Brain microvascular endothelial cell (primary cell): Measurements from ENCODE around the gene EXTL1.

ENCODE experiments used
- DNase-seq: peaks from one replicate; pipeline ENCODE4 v3.0.0-alpha.2; 2020
- H3K27ac ChIP-seq: fragments of 250-450 bp; sonication (Bioruptor Pico); 2 replicates; pipeline ENCODE4 v1.5.1; 2020; ENCODE audit warnings: mild to moderate bottlenecking, moderate library complexity
- H3K27me3 ChIP-seq: fragments of 250-450 bp; sonication (Bioruptor Pico); replicated peaks from 2 replicates; pipeline ENCODE4 v1.5.1; 2020; ENCODE audit warnings: mild to moderate bottlenecking
- H3K36me3 ChIP-seq: fragments of 250-450 bp; sonication (Bioruptor Pico); replicated peaks from 2 replicates; pipeline ENCODE4 v1.5.1; 2020; ENCODE audit warnings: mild to moderate bottlenecking
- H3K4me3 ChIP-seq: 2 replicates; pipeline ENCODE4 v1.5.1; 2011; ENCODE audit warnings: low read depth, mild to moderate bottlenecking, control low read depth, low read length, moderate library complexity
- in situ Hi-C: cut with HindIII; loops from 2 replicates; pipeline ENCODE4 v1.10.0; 2017; ENCODE audit warnings: low sequenced_read_pairs, low pct_ligation_motif_present
- TF ChIP-seq, protein P1 (sequence below): IDR thresholded peaks from 2 replicates; pipeline ENCODE4 v1.5.1; 2011; ENCODE audit warnings: low read depth, mild to moderate bottlenecking, moderate library complexity, low read length, control low read depth, inconsistent platforms; ENCODE audit errors: missing control alignments

Gene EXTL1

DNA sequence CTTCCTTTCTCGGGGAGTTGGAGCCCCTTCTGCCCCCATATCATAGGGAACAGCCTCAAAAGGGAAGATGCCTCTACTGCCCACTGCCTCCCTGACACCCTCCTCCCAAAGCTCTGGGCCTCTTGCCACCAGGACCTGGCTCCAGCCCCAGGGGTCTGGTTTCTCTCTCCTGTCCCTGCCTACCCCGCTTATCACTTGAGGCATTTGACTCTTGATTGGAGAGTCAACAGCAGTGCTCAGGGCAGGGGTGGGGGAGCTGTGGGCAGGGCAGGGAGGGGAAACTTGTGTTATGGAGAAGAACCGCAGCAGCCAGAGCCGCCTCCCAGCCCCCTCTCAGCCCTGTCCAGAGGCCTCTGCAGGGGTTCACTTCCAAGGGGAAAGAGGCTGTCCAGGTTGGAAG lies 45.3 kb downstream of the EXTL1 start:
- Histone ChIP-seq H3K4me3 (no peak overlapping the region), H3K36me3 (no peaks in the 10 kb centered on the region), H3K27ac (no peak overlapping the region), H3K27me3 (peaks cover 9% of the 10 kb centered on the region)
- in situ Hi-C loops = no loop called here
- no peak for DNase-seq
- TF ChIP-seq, protein P1, sequence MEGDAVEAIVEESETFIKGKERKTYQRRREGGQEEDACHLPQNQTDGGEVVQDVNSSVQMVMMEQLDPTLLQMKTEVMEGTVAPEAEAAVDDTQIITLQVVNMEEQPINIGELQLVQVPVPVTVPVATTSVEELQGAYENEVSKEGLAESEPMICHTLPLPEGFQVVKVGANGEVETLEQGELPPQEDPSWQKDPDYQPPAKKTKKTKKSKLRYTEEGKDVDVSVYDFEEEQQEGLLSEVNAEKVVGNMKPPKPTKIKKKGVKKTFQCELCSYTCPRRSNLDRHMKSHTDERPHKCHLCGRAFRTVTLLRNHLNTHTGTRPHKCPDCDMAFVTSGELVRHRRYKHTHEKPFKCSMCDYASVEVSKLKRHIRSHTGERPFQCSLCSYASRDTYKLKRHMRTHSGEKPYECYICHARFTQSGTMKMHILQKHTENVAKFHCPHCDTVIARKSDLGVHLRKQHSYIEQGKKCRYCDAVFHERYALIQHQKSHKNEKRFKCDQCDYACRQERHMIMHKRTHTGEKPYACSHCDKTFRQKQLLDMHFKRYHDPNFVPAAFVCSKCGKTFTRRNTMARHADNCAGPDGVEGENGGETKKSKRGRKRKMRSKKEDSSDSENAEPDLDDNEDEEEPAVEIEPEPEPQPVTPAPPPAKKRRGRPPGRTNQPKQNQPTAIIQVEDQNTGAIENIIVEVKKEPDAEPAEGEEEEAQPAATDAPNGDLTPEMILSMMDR = no peak

DNA sequence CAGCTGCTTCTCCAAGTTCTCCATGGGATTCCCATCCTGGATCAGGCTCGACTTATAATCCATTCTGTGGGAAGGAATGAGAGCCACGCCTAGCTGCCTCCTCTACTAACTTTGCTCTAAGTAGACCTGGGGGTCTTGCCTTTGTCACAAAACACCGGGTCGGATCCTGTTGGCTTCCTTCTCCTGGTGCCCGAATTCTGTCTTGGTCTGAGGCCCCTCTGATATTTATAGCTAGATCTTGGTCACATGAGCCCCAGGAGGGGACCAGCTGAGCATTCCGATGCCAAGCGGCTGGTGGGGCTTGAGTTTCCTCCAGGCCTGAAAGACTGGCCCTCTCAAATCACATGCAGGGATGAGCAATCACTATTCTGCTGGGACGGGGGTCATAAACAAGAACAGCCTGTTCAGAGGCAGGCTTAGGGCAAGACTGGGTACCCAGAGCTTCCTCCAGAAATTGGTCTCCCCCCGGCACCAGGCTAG lies 45.9 kb downstream of the EXTL1 start, which contains the start of gene TRIM63:
Gene TRIM63, minus strand, starts transcription at position 199 of the 480 bp plus-strand sequence. Its CDS starts 136 bp downstream, at position 63.
- in situ Hi-C loops = no loop called here
- no peak for DNase-seq
- TF ChIP-seq, protein P1 = no peak
- H3K4me3 ChIP-seq = no peak within 1 kb of the TSS
- H3K27ac ChIP-seq = no peak within 1 kb of the TSS
- H3K27me3 ChIP-seq = peaks cover 9% of the 10 kb centered on the region
- H3K36me3 ChIP-seq = no peaks in the 10 kb centered on the region

DNA sequence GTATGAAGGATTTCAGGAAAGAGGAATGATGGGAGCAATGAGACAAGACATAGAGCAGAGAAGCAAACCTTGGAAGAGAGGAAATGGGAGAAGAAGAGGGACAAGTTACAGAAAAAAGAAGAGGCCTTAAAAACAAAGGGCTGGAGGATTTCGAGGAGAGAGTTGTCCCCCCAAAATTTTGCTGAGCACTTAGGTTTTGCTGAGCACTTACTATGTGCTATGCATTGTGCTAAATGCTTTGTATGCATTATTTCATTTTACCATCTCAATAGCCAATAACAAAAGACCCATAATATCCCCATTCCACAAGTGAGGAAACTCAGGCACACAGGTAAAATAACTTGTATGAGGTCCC lies 48.3 kb downstream of the EXTL1 start:
- H3K36me3 ChIP-seq = no peaks in the 10 kb centered on the region
- no peak for DNase-seq
- no peak overlapping the region for H3K27ac ChIP-seq
- TF ChIP-seq, protein P1 = no peak
- peaks cover 9% of the 10 kb centered on the region for H3K27me3 ChIP-seq
- H3K4me3 ChIP-seq = no peak overlapping the region
- in situ Hi-C loops = no loop called here

DNA sequence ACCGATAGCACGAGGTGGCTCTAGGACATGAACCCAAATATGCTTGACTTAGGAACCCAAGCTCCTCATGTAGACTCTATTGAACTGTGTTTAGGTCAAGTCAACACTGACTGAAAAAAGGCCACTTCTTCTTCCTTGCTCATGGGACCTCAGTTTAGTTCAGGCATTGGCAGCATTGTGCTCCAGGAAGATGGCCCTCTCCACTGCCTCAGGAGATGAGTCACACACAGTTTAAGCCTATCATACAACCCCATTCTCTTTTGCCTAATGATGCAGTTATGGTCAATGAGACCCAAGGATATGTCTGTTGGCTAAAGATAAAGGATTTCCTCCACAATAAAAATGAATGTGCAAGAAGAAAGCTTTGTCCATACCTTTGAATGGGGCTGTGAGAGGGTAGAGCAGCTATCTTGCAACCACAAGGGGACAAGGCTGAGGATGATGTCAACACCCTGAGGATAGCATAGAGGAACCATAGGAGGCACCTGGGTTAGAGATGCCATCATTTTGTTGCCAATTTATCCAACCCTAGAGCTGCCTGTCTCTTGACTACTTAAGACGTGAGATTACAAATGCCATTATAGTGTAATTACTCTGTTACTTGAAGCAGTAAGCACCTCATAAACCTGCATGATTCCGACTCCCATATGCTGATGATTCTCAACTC lies 48.9 kb downstream of the EXTL1 start:
- Histone ChIP-seq H3K4me3 (no peak overlapping the region), H3K27me3 (peaks cover 9% of the 10 kb centered on the region), H3K36me3 (no peaks in the 10 kb centered on the region), H3K27ac (no peak overlapping the region)
- TF ChIP-seq, protein P1 = no peak
- no peak for DNase-seq
- in situ Hi-C loops = no loop called here

DNA sequence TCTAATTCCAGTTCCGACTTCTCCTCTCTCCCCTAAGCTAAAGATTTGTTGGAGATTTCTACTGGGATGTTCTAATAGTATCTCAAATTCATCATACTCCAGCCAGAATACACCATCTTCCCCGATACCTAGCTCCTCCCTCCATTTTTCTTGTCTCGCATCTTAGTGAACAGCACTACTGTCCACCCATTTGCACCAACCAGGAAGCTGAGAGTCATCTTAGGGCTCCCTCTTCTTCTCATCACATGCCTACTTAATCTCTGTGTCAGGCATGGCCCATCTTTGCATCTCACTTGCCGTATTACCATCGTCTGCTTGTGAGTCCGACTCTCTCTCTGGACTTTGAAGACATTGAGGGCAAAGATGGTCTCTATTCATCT lies 49.4 kb downstream of the EXTL1 start:
- TF ChIP-seq, protein P1 = no peak
- H3K4me3 ChIP-seq = no peak overlapping the region
- DNase-seq = no peak
- no peaks in the 10 kb centered on the region for H3K36me3 ChIP-seq
- in situ Hi-C loops = no loop called here
- H3K27ac ChIP-seq = no peak overlapping the region
- peaks cover 9% of the 10 kb centered on the region for H3K27me3 ChIP-seq

DNA sequence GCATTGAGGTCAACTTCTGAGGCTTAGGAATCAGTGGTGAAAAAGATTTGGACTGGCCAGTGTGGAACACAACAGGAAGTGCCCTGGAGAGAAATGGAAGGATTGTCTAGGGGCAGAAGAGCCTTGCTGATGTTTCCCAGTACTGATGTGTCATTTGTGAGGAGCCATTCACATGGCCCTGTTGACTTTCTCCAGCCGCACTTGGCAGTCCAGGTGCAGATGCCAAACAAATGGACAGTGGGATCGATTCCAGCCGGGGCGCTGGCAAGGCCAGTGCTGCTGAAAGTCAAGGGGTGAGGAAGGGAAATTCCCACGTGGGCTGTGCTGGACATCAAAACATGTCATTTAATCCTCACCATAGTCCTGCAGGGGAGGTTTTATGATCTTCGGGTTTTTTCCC lies 50.7 kb downstream of the EXTL1 start:
- peaks cover 4% of the 10 kb centered on the region for H3K27me3 ChIP-seq
- in situ Hi-C loops = no loop called here
- H3K27ac ChIP-seq = no peak overlapping the region
- no peak for DNase-seq
- H3K4me3 ChIP-seq = no peak overlapping the region
- H3K36me3 ChIP-seq = no peaks in the 10 kb centered on the region
- TF ChIP-seq, protein P1 = no peak
